Left hindlimb (tissue), 1 donor: Measurements from ENCODE around the gene NTMT1.
A peak's percentile ranks its signal among the peaks of the same experiment; 100 is the strongest.
"Not testable (repeated sequence)": the region's sequence is repeated elsewhere in the genome, so short reads cannot be mapped to it uniquely, and the experiment has no call there.

Experiments used
- DNase-seq: peaks from one replicate; pipeline ENCODE4 v3.0.0-alpha.2; 2018

The NTMT1 gene

DNA sequence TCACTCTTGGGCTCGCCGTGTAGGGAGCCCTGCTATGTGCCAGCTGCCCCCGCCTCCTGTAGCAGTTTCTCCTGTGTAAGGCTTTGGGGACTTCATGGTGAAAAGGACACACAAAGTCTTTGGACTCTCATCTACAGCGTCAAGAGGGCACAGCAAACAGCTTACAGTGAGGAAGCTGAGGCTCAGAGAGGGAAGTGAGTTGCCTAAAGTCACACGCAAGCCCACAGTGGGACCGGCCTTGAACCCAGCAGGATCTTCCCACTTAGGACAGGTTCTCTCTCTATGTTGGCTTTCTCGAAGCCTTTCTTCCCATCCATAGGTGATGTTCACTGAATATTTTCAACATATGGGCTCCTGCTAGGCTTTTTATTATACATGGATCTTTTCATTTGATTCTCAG, 29.7 kb downstream of the NTMT1 start:
- no peak for DNase-seq

DNA sequence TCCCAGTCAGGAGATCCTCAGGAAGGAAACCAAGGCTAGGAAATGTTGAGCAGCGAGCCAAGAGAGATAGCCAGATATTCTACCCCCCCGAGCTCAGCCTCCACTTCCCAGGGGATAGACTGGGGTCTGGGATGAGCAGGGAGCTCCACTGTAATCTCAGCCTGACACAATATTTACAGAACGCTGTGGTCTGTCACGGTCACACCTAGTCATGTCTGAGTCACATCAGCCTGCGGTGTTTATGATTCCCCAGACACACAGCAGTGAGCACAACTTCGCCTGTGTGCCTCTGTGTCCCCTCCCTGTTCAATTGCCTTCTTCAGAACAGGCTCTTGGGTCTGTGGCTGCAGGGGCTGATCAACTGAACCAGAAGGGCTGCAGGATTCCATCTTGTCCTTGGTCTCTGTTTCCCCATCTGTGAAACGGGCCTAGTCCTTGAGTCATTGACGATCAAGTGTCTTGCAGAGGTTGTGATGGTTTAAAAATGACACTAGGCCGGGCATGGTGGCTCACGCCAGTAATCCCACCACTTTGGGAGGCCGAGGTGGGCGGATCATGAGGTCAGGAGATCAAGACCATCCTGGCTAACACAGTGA, 30.9 kb downstream of the NTMT1 start:
- no peak for DNase-seq

GRCh38 chr9:129661029-129661428, 35.1 kb downstream of the NTMT1 start:
- no peak for DNase-seq

DNA sequence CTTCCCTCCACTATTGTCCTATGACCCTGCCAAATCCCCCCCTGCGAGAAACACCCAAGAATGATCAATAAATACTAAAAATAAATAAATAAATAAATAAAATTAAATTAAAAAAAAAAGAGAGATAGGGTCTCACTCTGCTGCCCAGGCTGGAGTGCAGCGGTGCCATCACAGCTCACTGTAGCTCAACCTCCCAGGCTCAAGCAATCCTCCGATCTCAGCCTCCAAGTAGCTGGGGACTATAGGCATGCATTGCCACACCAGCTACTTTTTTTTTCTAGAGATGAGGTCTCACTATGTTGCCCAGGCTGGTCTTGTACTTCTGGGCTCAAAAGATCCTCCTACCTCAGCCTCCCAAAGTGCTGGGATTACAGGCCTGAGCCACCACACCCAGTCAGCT, 36.3 kb downstream of the NTMT1 start:
- DNase-seq: not testable (repeated sequence)

- DNase-seq: no peak
These were observed 38.9 kb downstream of the NTMT1 start for GRCh38 chr9:129664746-129665388.

GRCh38 chr9:129665389-129665775, 39.4 kb downstream of the NTMT1 start, which contains the start of gene PRRX2:
Gene PRRX2, plus strand, starts transcription at chr9:129665647. Its CDS starts 221 bp downstream, at chr9:129665868.
- peak; percentile 87 for DNase-seq

DNA sequence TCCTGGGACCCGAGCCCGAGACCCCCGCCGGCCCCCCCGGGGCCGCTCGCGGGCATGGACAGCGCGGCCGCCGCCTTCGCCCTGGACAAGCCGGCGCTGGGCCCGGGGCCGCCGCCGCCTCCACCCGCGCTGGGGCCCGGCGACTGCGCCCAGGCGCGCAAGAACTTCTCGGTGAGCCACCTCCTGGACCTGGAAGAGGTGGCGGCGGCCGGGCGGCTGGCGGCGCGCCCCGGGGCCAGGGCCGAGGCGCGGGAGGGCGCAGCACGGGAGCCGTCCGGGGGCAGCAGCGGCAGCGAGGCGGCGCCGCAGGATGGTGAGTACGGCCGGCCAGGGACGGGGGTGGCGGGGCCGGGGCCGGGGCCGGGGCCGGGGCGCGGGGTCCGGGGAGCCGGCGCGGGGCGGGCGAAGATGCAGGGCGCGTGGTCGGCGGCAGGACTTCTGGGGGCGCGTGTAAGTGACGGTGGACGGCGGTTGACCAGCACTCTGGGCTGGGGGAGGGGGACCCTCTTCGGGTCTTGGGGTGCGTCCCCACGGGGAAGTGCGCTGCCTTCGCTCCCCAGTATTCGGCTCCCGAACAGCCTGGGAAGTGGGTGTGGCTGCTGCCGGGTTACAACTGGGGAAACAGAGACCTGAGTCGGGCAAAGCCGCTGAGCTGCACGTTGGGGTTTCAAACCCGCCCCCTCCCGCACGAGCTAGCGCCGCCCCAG, 40.0 kb downstream of the NTMT1 start:
- no peak for DNase-seq

GRCh38 chr9:129666575-129666974, 40.6 kb downstream of the NTMT1 start:
- no peak for DNase-seq

DNA sequence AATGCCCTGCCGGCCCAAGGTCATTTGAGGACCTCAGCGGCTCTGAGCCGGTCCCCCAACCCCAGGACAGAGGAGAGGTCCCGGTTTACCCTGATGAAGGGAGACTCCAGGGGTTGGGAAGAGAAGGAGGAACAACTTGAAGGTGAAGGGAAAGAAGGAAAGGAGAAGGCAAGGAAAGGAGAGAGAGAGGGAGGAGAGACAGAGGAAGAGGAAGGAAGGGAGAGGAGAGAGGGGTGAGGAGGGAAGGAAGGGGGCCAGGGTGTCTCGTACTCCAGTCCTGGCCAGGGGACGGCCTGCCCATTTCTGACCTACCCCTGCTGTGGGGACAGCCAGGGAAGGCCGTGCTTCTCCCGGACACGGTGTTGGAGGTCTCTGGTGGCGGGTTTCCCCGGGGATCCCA, 41.4 kb downstream of the NTMT1 start:
- DNase-seq: no peak

GRCh38 chr9:129667850-129668249, 41.9 kb downstream of the NTMT1 start:
- DNase-seq: no peak

- DNase-seq: no peak
These were observed 43.3 kb downstream of the NTMT1 start for GRCh38 chr9:129669141-129669718.

DNA sequence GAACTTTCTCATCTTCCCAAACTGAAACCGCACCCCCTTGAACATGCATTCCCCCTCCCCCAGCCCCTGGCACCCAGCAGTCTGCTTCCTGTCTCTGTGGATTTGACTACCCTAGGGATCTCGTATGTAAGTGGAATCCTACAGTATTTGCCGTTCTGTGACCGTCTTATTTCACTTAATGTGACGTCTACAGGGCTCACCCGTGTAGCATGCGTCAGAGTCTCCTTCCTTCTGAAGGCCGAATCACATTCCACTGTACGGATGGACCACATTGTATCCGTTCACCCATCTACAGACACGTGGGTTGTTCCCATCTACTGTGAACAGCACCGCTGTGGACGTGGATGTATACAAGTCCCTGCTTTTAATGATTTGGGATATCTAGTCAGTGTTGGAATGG, 44.0 kb downstream of the NTMT1 start:
- no peak for DNase-seq

DNA sequence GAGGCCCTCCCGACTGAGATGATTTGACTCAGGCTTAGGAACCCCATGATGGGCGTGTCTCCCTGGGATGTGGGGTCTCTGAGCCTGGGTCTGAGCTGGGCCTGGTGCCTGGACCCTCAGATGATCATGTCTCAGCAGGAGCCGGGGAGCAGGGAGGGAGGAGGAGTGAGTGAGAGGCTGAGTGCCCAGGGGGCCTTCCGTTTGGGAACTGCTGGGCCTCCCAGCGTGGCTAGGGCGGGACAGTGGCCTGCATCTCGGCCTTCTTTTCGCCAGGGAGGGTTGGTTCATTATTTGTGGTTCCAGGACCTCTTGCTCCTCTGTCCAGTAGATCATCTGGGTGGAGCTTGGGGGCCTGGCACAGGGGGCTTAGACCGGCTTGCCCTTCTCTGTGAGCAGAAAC, 45.1 kb downstream of the NTMT1 start:
- DNase-seq: no peak

DNA sequence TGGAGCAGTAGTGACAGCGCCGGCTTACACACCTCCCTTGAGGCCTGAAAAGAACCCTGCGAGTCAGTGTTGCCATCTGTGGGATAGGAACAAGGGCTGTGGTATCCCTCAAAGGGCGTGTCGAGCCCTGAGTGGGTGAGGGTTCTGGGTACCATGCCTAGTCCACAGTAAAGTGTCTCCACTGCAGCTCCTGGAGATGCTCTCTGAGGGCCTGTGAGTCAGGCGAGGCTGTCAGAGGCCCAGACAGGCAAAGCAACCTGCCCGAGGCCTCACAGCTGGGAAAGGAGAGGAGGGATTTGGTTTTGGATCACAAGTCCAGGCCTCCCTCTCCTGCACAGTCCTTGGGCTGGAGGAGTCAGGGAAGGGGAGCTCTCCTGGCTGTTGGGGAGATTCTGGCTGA, 45.6 kb downstream of the NTMT1 start:
- no peak for DNase-seq

GRCh38 chr9:129672702-129673101, 46.7 kb downstream of the NTMT1 start:
- DNase-seq: no peak

GRCh38 chr9:129673602-129674001, 47.6 kb downstream of the NTMT1 start:
- no peak for DNase-seq

GRCh38 chr9:129674229-129674628, 48.3 kb downstream of the NTMT1 start:
- no peak for DNase-seq

- no peak for DNase-seq
These were observed 49.7 kb downstream of the NTMT1 start for GRCh38 chr9:129675620-129676019.

DNA sequence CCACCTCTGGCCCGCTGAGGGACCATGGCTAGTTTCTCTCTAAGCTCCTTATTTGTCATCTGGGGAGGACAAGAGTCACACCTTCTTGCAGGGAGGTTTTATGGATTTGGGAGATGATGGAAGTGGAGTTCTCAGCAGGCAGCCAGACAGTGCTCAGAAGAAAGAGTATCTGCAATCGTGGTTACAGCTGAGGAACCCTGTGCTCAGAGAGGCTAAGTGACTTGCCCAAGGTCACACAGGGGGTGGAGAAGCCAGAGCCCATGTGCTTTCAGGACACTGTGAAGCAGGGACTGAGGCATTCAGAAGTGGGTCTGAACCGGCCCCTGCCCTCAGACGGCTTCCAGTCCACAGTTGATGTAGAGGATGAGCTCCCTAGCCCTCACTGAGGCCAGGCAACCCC, 50.3 kb downstream of the NTMT1 start:
- no peak for DNase-seq

DNA sequence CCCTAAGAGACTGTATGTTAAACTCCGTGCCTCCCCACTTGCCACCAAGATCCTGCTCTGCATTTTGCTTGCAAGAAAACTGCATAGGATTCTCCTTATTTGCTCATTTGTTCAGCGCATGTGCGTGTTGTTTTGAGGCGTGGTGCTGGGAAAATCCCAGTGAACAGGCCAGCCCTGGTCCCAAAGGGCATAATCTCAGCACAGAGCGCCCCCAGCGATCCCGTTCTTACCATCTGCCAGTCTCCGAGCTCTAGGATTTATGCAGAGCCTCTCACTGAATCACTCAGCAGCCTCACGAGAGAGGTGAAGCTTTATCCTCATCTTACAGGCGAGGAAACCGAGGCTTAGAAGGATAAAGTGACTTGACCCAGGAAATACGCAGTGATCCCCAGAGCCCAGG, 51.0 kb downstream of the NTMT1 start:
- no peak for DNase-seq

DNA sequence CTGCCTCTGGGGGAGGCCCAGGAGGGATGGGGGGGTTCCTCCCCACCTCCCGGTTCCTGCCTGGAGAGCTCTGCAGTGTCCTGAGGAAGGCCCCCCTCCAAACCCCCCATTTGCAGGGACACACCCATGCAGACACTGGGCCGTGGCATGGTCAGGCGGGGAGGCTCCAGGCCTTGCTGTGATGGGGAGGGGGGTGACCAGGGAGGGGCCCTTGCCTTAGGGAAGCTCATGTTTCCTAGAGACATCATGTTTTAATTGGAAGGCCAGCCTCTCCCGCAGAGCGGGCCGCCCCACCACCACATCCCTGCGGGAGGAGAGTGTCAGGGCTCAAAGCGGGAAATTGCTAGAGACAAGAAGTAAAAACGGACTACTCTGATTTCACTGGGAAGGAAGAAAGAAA, 51.5 kb downstream of the NTMT1 start:
- DNase-seq: peak; percentile 79

GRCh38 chr9:129678844-129679243, 52.9 kb downstream of the NTMT1 start:
- no peak for DNase-seq

- no peak for DNase-seq
These were observed 53.6 kb downstream of the NTMT1 start for GRCh38 chr9:129679537-129679936.

GRCh38 chr9:129681924-129682323, 56.0 kb downstream of the NTMT1 start:
- no peak for DNase-seq
